BLaER1 (cell line): ENCODE measurements around the gene PHLDB2.

Source experiments
- H3K27ac ChIP-seq: shearing (Covaris generic); formaldehyde crosslinking; 2 replicates; pipeline ENCODE4 v1.8.1; 2022
- H3K27me3 ChIP-seq: shearing (Covaris generic); formaldehyde crosslinking; 2 replicates; pipeline ENCODE4 v1.8.1; 2022
- H3K36me3 ChIP-seq: shearing (Covaris generic); formaldehyde crosslinking; 2 replicates; pipeline ENCODE4 v1.8.1; 2022
- H3K4me1 ChIP-seq: shearing (Covaris generic); formaldehyde crosslinking; 2 replicates; pipeline ENCODE4 v1.8.1; 2022
- H3K4me2 ChIP-seq: shearing (Covaris generic); formaldehyde crosslinking; 2 replicates; pipeline ENCODE4 v1.8.1; 2022
- H3K4me3 ChIP-seq: shearing (Covaris generic); formaldehyde crosslinking; 2 replicates; pipeline ENCODE4 v1.8.1; 2022
- H3K9ac ChIP-seq: shearing (Covaris generic); formaldehyde crosslinking; 2 replicates; pipeline ENCODE4 v1.8.1; 2022
- H3K9me3 ChIP-seq: shearing (Covaris generic); formaldehyde crosslinking; 2 replicates; pipeline ENCODE4 v1.8.1; 2022
- H4K20me1 ChIP-seq: shearing (Covaris generic); formaldehyde crosslinking; 2 replicates; pipeline ENCODE4 v1.8.1; 2022
- Cebpa-rat ChIP-seq: shearing (Covaris generic); IDR thresholded peaks from 2 replicates; pipeline ENCODE4 v1.8.1; 2022

PHLDB2 gene

GRCh38 chr3:111999484-112000324 lies 140.6 kb downstream of the PHLDB2 start:
- Histone ChIP-seq H3K4me3 (0 out of 2 replicates have a peak overlapping the region, but pooled peaks have one; percentile 6), H3K9me3 (no peaks in the 10 kb centered on the region), H3K9ac (no peak overlapping the region), H3K4me1 (peaks cover 14% of the 10 kb centered on the region), H3K27ac (no peak overlapping the region), H4K20me1 (peaks cover 10% of the 10 kb centered on the region; the same call in 1 of the 2 replicates), H3K4me2 (peak overlapping the region; percentile 31), H3K27me3 (peaks cover 48% of the 10 kb centered on the region), H3K36me3 (no peaks in the 10 kb centered on the region)
- no peak for TF ChIP-seq Cebpa-rat

- peaks cover 10% of the 10 kb centered on the region; the same call in 1 of the 2 replicates for H4K20me1 ChIP-seq
- TF ChIP-seq Cebpa-rat: no peak
- H3K27ac ChIP-seq: no peak overlapping the region
- no peak overlapping the region for H3K4me2 ChIP-seq
- no peaks in the 10 kb centered on the region for H3K9me3 ChIP-seq
- peaks cover 14% of the 10 kb centered on the region for H3K4me1 ChIP-seq
- no peak overlapping the region for H3K4me3 ChIP-seq
- H3K27me3 ChIP-seq: peaks cover 48% of the 10 kb centered on the region
- no peak overlapping the region for H3K9ac ChIP-seq
- H3K36me3 ChIP-seq: no peaks in the 10 kb centered on the region
Observed at GRCh38 chr3:112000367-112000771, 141.3 kb downstream of the PHLDB2 start.

GRCh38 chr3:112000966-112001365 lies 141.9 kb downstream of the PHLDB2 start:
- H4K20me1 ChIP-seq: peaks cover 10% of the 10 kb centered on the region; the same call in 1 of the 2 replicates
- no peaks in the 10 kb centered on the region for H3K9me3 ChIP-seq
- no peaks in the 10 kb centered on the region for H3K36me3 ChIP-seq
- H3K4me3 ChIP-seq: no peak overlapping the region
- TF ChIP-seq Cebpa-rat: no peak
- peaks cover 48% of the 10 kb centered on the region for H3K27me3 ChIP-seq
- peaks cover 14% of the 10 kb centered on the region for H3K4me1 ChIP-seq
- no peak overlapping the region for H3K27ac ChIP-seq
- no peak overlapping the region for H3K9ac ChIP-seq
- no peak overlapping the region for H3K4me2 ChIP-seq

- H3K27ac ChIP-seq: no peak overlapping the region
- H3K9ac ChIP-seq: no peak overlapping the region
- no peak for TF ChIP-seq Cebpa-rat
- peaks cover 10% of the 10 kb centered on the region; the same call in 1 of the 2 replicates for H4K20me1 ChIP-seq
- peaks cover 14% of the 10 kb centered on the region for H3K4me1 ChIP-seq
- H3K4me2 ChIP-seq: no peak overlapping the region
- H3K36me3 ChIP-seq: no peaks in the 10 kb centered on the region
- peaks cover 48% of the 10 kb centered on the region for H3K27me3 ChIP-seq
- no peaks in the 10 kb centered on the region for H3K9me3 ChIP-seq
- no peak overlapping the region for H3K4me3 ChIP-seq
Observed at GRCh38 chr3:112001526-112001925, 142.5 kb downstream of the PHLDB2 start.

- Histone ChIP-seq H3K36me3 (no peaks in the 10 kb centered on the region), H3K4me2 (no peak overlapping the region), H3K27me3 (peaks cover 43% of the 10 kb centered on the region), H3K27ac (no peak overlapping the region), H3K9ac (no peak overlapping the region), H3K9me3 (no peaks in the 10 kb centered on the region), H3K4me1 (peaks cover 14% of the 10 kb centered on the region), H4K20me1 (peaks cover 10% of the 10 kb centered on the region; the same call in 1 of the 2 replicates), H3K4me3 (no peak overlapping the region)
- no peak for TF ChIP-seq Cebpa-rat
Observed at GRCh38 chr3:112002096-112002971, 143.3 kb downstream of the PHLDB2 start.

- TF ChIP-seq Cebpa-rat: no peak
- Histone ChIP-seq H3K4me1 (peaks cover 14% of the 10 kb centered on the region), H3K4me2 (no peak overlapping the region), H3K36me3 (no peaks in the 10 kb centered on the region), H4K20me1 (peaks cover 10% of the 10 kb centered on the region; the same call in 1 of the 2 replicates), H3K9me3 (no peaks in the 10 kb centered on the region), H3K9ac (no peak overlapping the region), H3K27me3 (peaks cover 32% of the 10 kb centered on the region), H3K27ac (no peak overlapping the region), H3K4me3 (no peak overlapping the region)
Observed at GRCh38 chr3:112003321-112004080, 144.4 kb downstream of the PHLDB2 start.

- no peak overlapping the region for H3K4me3 ChIP-seq
- H3K9ac ChIP-seq: no peak overlapping the region
- H3K27ac ChIP-seq: no peak overlapping the region
- peaks cover 8% of the 10 kb centered on the region for H3K4me1 ChIP-seq
- H3K4me2 ChIP-seq: no peak overlapping the region
- no peaks in the 10 kb centered on the region for H3K36me3 ChIP-seq
- H4K20me1 ChIP-seq: peaks cover 5% of the 10 kb centered on the region; the same call in 1 of the 2 replicates
- peaks cover 25% of the 10 kb centered on the region for H3K27me3 ChIP-seq
- no peak for TF ChIP-seq Cebpa-rat
- H3K9me3 ChIP-seq: no peaks in the 10 kb centered on the region
Observed at GRCh38 chr3:112004187-112004586, 145.1 kb downstream of the PHLDB2 start.

- peaks cover under 1% of the 10 kb centered on the region; the same call in 1 of the 2 replicates for H4K20me1 ChIP-seq
- TF ChIP-seq Cebpa-rat: no peak
- peaks cover 3% of the 10 kb centered on the region for H3K4me1 ChIP-seq
- no peak overlapping the region for H3K4me2 ChIP-seq
- no peak overlapping the region for H3K9ac ChIP-seq
- peaks cover 20% of the 10 kb centered on the region for H3K27me3 ChIP-seq
- H3K4me3 ChIP-seq: no peak overlapping the region
- H3K27ac ChIP-seq: no peak overlapping the region
- no peaks in the 10 kb centered on the region for H3K9me3 ChIP-seq
- no peaks in the 10 kb centered on the region for H3K36me3 ChIP-seq
Observed at GRCh38 chr3:112004669-112005068, 145.6 kb downstream of the PHLDB2 start.

- no peak overlapping the region for H3K9ac ChIP-seq
- no peak overlapping the region for H3K27ac ChIP-seq
- no peaks in the 10 kb centered on the region for H4K20me1 ChIP-seq
- peaks cover 3% of the 10 kb centered on the region for H3K4me1 ChIP-seq
- peaks cover 15% of the 10 kb centered on the region for H3K27me3 ChIP-seq
- no peaks in the 10 kb centered on the region for H3K9me3 ChIP-seq
- no peak for TF ChIP-seq Cebpa-rat
- no peaks in the 10 kb centered on the region for H3K36me3 ChIP-seq
- H3K4me2 ChIP-seq: no peak overlapping the region
- H3K4me3 ChIP-seq: no peak overlapping the region
Observed at GRCh38 chr3:112005091-112005672, 146.1 kb downstream of the PHLDB2 start.
